H9 (cell line): ENCODE measurements around the gene HP1BP3. TPM values are rescaled to one million over a fixed set of nuclear protein-coding genes. Genes with fewer than 3 reads are reported as not detected.

Experiments
- DNase-seq: peaks from one replicate; pipeline ENCODE4 v3.0.0-alpha.2; 2017
- H2AFZ ChIP-seq: one replicate; pipeline ENCODE4 v1.6.1; 2013; ENCODE audit warnings: mild to moderate bottlenecking, low read length, control low read depth, moderate library complexity
- H2AK5ac ChIP-seq: 2 replicates; pipeline ENCODE4 v1.6.1; 2013; ENCODE audit warnings: low read length, control low read depth, mixed read lengths; ENCODE audit not compliant: insufficient read length
- H2BK120ac ChIP-seq: one replicate; pipeline ENCODE4 v1.6.1; 2013; ENCODE audit warnings: low read depth, mild to moderate bottlenecking, low read length, control low read depth, inconsistent platforms; ENCODE audit not compliant: poor library complexity, severe bottlenecking
- H2BK12ac ChIP-seq: 2 replicates; pipeline ENCODE4 v1.6.1; 2013; ENCODE audit warnings: low read length, control low read depth, mixed read lengths, low read depth; ENCODE audit not compliant: insufficient read length
- H2BK15ac ChIP-seq: 2 replicates; pipeline ENCODE4 v1.6.1; 2013; ENCODE audit warnings: low read depth, low read length, control low read depth
- H2BK20ac ChIP-seq: one replicate; pipeline ENCODE4 v1.6.1; 2013; ENCODE audit warnings: low read depth, mild to moderate bottlenecking, low read length, control low read depth, inconsistent platforms; ENCODE audit not compliant: poor library complexity, severe bottlenecking
- H2BK5ac ChIP-seq: 2 replicates; pipeline ENCODE4 v1.6.1; 2013; ENCODE audit warnings: low read length, control low read depth, mixed read lengths; ENCODE audit not compliant: insufficient read length
- H3K14ac ChIP-seq: 2 replicates; pipeline ENCODE4 v1.6.1; 2013; ENCODE audit warnings: low read length, control low read depth; ENCODE audit not compliant: insufficient read depth
- H3K18ac ChIP-seq: 2 replicates; pipeline ENCODE4 v1.6.1; 2013; ENCODE audit warnings: low read depth, mild to moderate bottlenecking, mixed read lengths, low read length, control low read depth; ENCODE audit not compliant: insufficient read length
- H3K23ac ChIP-seq: 2 replicates; pipeline ENCODE4 v1.6.1; 2013; ENCODE audit warnings: low read length, control low read depth, mixed read lengths, low read depth; ENCODE audit not compliant: insufficient read length
- H3K23me2 ChIP-seq: 2 replicates; pipeline ENCODE4 v1.6.1; 2013; ENCODE audit warnings: low read depth, mild to moderate bottlenecking, mixed read lengths, low read length, control low read depth; ENCODE audit not compliant: insufficient read length, poor library complexity, severe bottlenecking
- H3K27ac ChIP-seq: 2 replicates; pipeline ENCODE4 v1.5.1; 2013; ENCODE audit warnings: low read length, control low read depth, mixed read lengths, low read depth; ENCODE audit not compliant: insufficient read length
- H3K27me3 ChIP-seq: 2 replicates; pipeline ENCODE4 v1.6.1; 2013; ENCODE audit warnings: low read length, control low read depth, inconsistent platforms; ENCODE audit not compliant: insufficient read depth
- H3K4ac ChIP-seq: 2 replicates; pipeline ENCODE4 v1.6.1; 2013; ENCODE audit warnings: low read depth, mild to moderate bottlenecking, control low read depth, inconsistent platforms, low read length, moderate library complexity
- H3K4me1 ChIP-seq: 2 replicates; pipeline ENCODE4 v1.6.1; 2013; ENCODE audit warnings: low read length, control low read depth, inconsistent platforms; ENCODE audit not compliant: insufficient read depth
- H3K4me2 ChIP-seq: 2 replicates; pipeline ENCODE4 v1.6.1; 2013; ENCODE audit warnings: low read length, control low read depth, mixed read lengths; ENCODE audit not compliant: insufficient read length, insufficient read depth
- H3K56ac ChIP-seq: 2 replicates; pipeline ENCODE4 v1.6.1; 2013; ENCODE audit warnings: low read depth, mild to moderate bottlenecking, mixed read lengths, low read length, control low read depth; ENCODE audit not compliant: insufficient read length
- H3K79me1 ChIP-seq: 2 replicates; pipeline ENCODE4 v1.6.1; 2013; ENCODE audit warnings: low read depth, mild to moderate bottlenecking, moderate library complexity, low read length, control low read depth, inconsistent platforms; ENCODE audit not compliant: insufficient read depth, poor library complexity, severe bottlenecking
- H3K79me2 ChIP-seq: 2 replicates; pipeline ENCODE4 v1.6.1; 2013; ENCODE audit warnings: low read length, control low read depth, inconsistent platforms; ENCODE audit not compliant: insufficient read depth
- H3K9ac ChIP-seq: 2 replicates; pipeline ENCODE4 v1.6.1; 2013; ENCODE audit warnings: low read length, control low read depth, mixed read lengths; ENCODE audit not compliant: insufficient read length; ENCODE audit errors: extremely low read depth
- H3K9me3 ChIP-seq: one replicate; pipeline ENCODE4 v1.6.1; 2013; ENCODE audit warnings: low read depth, low read length, inconsistent platforms; ENCODE audit not compliant: control insufficient read depth
- H3T11ph ChIP-seq: one replicate; pipeline ENCODE4 v1.6.1; 2013; ENCODE audit warnings: mild to moderate bottlenecking, low read length, control low read depth, inconsistent platforms
- H4K20me1 ChIP-seq: one replicate; pipeline ENCODE4 v1.6.1; 2013; ENCODE audit not compliant: control insufficient read depth, insufficient read length, insufficient read depth
- H4K5ac ChIP-seq: 2 replicates; pipeline ENCODE4 v1.6.1; 2013; ENCODE audit warnings: low read depth, mild to moderate bottlenecking, mixed read lengths, low read length, control low read depth; ENCODE audit not compliant: insufficient read length
- H4K8ac ChIP-seq: replicated peaks from 2 replicates; pipeline ENCODE4 v1.6.1; 2013; ENCODE audit warnings: low read length, control low read depth, mixed read lengths, low read depth; ENCODE audit not compliant: insufficient read length
- H4K91ac ChIP-seq: 2 replicates; pipeline ENCODE4 v1.6.1; 2013; ENCODE audit warnings: low read depth, mild to moderate bottlenecking, moderate library complexity, mixed read lengths, low read length, control low read depth; ENCODE audit not compliant: insufficient read length
- H3K27ac Mint-ChIP-seq, 3 experiments: 2 replicates in 2 of 3; 3 replicates in 1 of 3; pipeline ENCODE4 v1.8.0; 2020 to 2021; ENCODE audit warnings: mixed read lengths in 3 of 3, mild to moderate bottlenecking in 1 of 3, moderate library complexity in 1 of 3
- H3K27me3 Mint-ChIP-seq: 2 replicates; pipeline ENCODE4 v1.8.0; 2021; ENCODE audit warnings: low read depth, mild to moderate bottlenecking, moderate library complexity, mixed read lengths
- H3K36me3 Mint-ChIP-seq, 3 experiments: 2 replicates in 2 of 3; 3 replicates in 1 of 3; pipeline ENCODE4 v1.8.0; 2020 to 2021; ENCODE audit warnings: low read depth in 3 of 3, mixed read lengths in 3 of 3; ENCODE audit not compliant: insufficient read depth in 1 of 3
- H3K4me1 Mint-ChIP-seq, 2 experiments: 2 replicates each; pipeline ENCODE4 v1.8.0; 2020; ENCODE audit warnings: mixed read lengths in 2 of 2
- H3K4me3 Mint-ChIP-seq, 2 experiments: 2 replicates in 1 of 2; 3 replicates in 1 of 2; pipeline ENCODE4 v1.8.0; 2020 to 2021; ENCODE audit warnings: mild to moderate bottlenecking in 2 of 2, mixed read lengths in 2 of 2, moderate library complexity in 1 of 2
- H3K9me3 Mint-ChIP-seq, 2 experiments: 2 replicates in 1 of 2; 3 replicates in 1 of 2; pipeline ENCODE4 v1.8.0; 2020; ENCODE audit warnings: mild to moderate bottlenecking in 2 of 2, mixed read lengths in 2 of 2, moderate library complexity in 1 of 2
- WGBS: extraction: QIAGEN DNeasy Blood & Tissue Kit; methylation state at CpG from one replicate; pipeline ENCODE4 v1.1.7; 2013; ENCODE audit warnings: missing lambda C conversion rate, low lambda C conversion rate, mixed read lengths; ENCODE audit not compliant: insufficient read length; ENCODE audit errors: extremely low coverage; 5-methylcytosine and 5-hydroxymethylcytosine counted together
- total RNA-seq: library from RNA; stranded (reverse); gene quantifications from 2 replicates; pipeline ENCODE4 v1.2.1, GENCODE V29; 2021
- TF ChIP-seq, protein P1 (sequence below): fragments of 200-600 bp; sonication (generic); conservative IDR thresholded peaks from 3 replicates; pipeline ENCODE4 v1.8.0; 2021; ENCODE audit warnings: antibody characterized with exemption, mild to moderate bottlenecking

HP1BP3 gene
- total RNA-seq, 1 experiment from 2014 or later, result 127 TPM

DNA sequence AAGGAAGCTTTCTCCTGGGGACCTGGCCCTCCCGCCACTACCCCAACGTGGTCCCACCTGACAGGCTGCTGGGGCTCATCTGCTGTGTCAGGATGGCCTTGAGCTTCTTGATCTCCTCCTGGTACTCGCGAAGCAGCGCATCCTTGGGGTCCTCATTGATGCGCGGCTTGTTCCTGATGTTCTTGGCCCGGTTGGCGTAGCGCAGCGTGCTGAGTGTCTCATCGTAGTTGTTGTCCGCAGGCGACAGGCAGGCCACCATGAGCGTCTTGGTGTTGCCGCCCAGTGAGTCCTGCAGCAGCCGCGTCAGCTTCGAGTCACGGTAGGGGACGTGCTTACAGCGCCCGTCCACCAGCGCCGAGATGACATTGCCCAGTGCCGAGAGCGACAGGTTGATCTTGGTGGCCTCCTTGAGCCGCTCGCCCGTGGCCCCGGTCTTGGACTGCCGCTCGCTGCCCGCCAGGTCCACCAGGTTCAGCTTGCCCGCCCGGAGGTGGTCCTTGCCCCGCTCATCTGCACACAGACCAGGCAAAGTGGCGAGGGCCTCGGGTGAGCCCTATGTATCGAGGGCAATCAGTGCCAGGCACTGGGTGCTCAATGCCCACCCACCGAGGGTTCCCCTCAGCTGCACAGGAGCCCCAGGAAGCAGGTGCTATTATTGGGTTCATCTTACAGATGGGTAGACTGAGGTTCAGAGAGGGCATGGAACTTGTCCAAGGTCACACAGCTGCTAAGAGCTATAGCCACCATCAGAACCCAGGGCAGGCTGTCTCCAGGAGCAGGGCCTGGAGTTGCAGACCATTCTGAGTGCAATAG is 82.5 kb downstream of the HP1BP3 start:
- Histone ChIP-seq H3K18ac (no peak overlapping the region), H3K27me3 (no peaks in the 10 kb centered on the region), H2BK5ac (no peak overlapping the region), H2BK15ac (no peak overlapping the region), H2BK20ac (no peak overlapping the region), H3K4ac (no peak overlapping the region), H3K4me1 (no peaks in the 10 kb centered on the region), H2BK12ac (no peak overlapping the region), H3K23me2 (peaks cover 2% of the 10 kb centered on the region), H3K9me3 (no peaks in the 10 kb centered on the region), H2BK120ac (no peak overlapping the region), H3K79me1 (no peaks in the 10 kb centered on the region), H3K79me2 (no peaks in the 10 kb centered on the region), H3K56ac (no peak overlapping the region), H3K14ac (no peak overlapping the region), H4K5ac (no peak overlapping the region), H2AK5ac (no peak overlapping the region), H3K4me2 (no peak overlapping the region), H3K9ac (no peak overlapping the region), H3K27ac (no peak overlapping the region), H4K20me1 (no peaks in the 10 kb centered on the region), H3K23ac (no peak overlapping the region), H4K8ac (no peak overlapping the region), H3T11ph (no peak overlapping the region), H4K91ac (no peak overlapping the region), H2AFZ (no peak overlapping the region)
- no peak overlapping the region for H3K4me3 Mint-ChIP-seq
- peaks cover 5 to 33% (median 10%) of the 10 kb centered on the region in 3 experiments; a peak in 5 of 7 replicates for H3K36me3 Mint-ChIP-seq
- no peaks in the 10 kb centered on the region for H3K4me1 Mint-ChIP-seq
- H3K9me3 Mint-ChIP-seq, result no peaks in the 10 kb centered on the region
- peaks cover 4% of the 10 kb centered on the region; the same call in 1 of the 2 replicates for H3K27me3 Mint-ChIP-seq
- no CpG with 5 or more reads among the region's 41 CpGs for WGBS
- TF ChIP-seq, protein P1, sequence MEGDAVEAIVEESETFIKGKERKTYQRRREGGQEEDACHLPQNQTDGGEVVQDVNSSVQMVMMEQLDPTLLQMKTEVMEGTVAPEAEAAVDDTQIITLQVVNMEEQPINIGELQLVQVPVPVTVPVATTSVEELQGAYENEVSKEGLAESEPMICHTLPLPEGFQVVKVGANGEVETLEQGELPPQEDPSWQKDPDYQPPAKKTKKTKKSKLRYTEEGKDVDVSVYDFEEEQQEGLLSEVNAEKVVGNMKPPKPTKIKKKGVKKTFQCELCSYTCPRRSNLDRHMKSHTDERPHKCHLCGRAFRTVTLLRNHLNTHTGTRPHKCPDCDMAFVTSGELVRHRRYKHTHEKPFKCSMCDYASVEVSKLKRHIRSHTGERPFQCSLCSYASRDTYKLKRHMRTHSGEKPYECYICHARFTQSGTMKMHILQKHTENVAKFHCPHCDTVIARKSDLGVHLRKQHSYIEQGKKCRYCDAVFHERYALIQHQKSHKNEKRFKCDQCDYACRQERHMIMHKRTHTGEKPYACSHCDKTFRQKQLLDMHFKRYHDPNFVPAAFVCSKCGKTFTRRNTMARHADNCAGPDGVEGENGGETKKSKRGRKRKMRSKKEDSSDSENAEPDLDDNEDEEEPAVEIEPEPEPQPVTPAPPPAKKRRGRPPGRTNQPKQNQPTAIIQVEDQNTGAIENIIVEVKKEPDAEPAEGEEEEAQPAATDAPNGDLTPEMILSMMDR, result no peak
- DNase-seq, result no peak
- no peak overlapping the region for H3K27ac Mint-ChIP-seq
